GM04504 (cell line): ENCODE results near the gene FKBP15.
"Not testable (repeated sequence)": the region's sequence is repeated elsewhere in the genome, so short reads cannot be mapped to it uniquely, and the experiment has no call there.

Experiments
- DNase-seq: peaks from one replicate; pipeline ENCODE4 v3.0.0-alpha.2; 2012; ENCODE audit warnings: low read depth

Gene FKBP15

DNA sequence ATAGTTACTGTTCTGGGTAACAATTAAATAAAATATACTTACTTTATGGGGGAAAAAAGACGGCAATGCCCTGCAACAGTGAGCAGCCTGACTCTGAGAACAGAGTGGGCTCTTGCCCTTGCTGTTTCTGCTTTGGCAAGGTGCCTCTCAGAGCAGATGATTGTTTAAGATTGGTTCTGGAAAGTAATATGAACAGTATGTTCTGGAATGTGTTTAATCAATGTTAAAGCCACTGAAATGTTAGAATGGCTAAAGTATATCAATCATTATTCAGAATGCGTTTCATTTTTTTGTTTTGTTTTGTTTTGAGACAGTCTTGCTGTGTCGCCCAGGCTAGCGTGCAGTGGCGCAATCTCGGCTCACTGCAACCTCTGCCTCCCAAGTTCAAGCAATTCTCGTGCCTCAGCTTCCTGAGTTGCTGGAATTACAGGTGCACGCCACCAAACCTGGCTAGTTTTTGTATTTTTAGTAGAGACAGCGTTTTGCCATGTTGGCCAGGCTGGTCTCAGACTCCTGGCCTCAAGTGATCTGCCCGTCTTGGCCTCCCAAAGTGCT, 14.7 kb upstream of the FKBP15 start:
- DNase-seq, result not testable (repeated sequence)

- no peak for DNase-seq
Measured at GRCh38 chr9:113231701-113232100, 10.6 kb upstream of the FKBP15 start.

- DNase-seq, result no peak
Measured at GRCh38 chr9:113228130-113228665, 7.1 kb upstream of the FKBP15 start.

GRCh38 chr9:113227436-113227835, 6.4 kb upstream of the FKBP15 start:
- DNase-seq, result no peak

GRCh38 chr9:113223963-113224362, 2.9 kb upstream of the FKBP15 start:
- no peak for DNase-seq

- no peak for DNase-seq
Measured at GRCh38 chr9:113222482-113222841, 1.4 kb upstream of the FKBP15 start.

GRCh38 chr9:113221800-113222481, 864 bp upstream of the FKBP15 start:
- DNase-seq, result no peak

GRCh38 chr9:113220467-113221002, 542 bp downstream of the FKBP15 start:
- DNase-seq, result no peak

DNA sequence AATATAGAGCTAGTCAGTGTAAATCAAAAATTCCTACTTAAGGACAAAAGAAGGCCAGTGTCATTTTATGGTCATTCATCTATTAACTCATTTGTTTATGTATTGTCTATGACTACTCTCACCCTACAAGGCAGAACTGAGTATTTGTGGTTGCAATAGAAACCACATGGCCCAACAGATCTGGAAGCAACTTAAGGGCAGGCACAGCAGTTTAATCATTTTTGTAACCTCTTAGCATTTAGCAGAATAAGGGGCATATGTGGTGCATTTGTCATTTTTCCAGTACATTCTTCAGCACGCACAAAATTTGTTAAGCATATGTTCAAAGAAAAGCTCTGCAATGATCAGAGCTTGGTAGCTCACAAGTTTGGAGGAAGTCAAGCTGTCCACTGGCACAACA, 1.1 kb downstream of the FKBP15 start:
- DNase-seq, result peak; percentile 64

DNA sequence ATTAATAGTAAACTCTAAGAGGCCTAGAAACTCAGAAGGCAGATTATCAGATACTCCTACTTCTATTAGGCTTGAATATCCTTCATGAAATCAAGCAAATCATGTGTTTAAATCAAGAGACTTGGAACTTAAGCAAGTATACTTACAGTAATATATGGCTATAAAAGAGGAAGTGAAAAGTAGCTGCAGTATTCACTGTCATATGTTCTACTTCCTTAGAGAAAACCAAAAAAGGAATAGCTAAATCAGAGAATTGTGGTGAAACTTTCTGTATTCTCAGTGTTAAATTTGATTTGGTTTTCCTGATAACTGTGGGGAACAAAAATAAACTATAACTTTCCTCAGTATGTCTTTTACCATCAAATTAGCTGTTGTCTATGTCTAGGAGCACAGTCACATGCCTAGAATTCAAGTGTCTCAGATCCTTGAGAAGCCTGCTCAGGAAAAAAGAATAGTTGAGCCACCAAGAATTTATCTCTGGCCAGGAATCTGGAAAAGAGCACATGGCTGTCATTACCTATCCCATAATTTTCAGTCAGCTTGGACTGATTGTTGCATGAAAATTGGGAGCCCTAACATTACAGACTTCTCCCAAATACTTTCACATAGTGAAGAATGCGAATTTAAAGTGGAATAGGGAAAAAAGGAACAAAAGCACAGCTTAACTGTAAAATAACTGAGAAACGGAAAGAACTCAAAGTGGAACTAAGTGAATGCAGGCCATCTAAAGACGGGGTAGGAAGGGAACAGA, 1.7 kb downstream of the FKBP15 start:
- DNase-seq, result no peak

DNA sequence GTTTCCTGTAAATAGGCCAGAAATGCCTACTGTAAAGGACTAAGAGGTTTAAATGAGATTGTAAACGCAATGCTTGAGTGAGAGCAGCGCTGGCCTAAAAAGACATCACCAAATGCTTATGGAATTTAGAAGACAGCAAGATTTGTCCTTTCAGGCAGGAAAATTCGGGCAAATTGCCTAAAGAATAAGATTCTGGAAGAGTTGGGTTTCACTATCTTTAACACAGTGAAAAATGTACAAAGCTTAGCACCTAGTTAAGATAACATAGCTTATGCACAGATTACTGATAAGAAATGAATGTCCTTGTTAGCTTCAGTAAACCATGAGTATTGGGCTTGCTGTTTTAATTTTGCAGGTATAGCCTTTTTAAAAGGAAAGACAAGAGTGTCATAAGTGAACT, 4.7 kb downstream of the FKBP15 start:
- no peak for DNase-seq

GRCh38 chr9:113215132-113215531, 5.9 kb downstream of the FKBP15 start:
- no peak for DNase-seq

DNA sequence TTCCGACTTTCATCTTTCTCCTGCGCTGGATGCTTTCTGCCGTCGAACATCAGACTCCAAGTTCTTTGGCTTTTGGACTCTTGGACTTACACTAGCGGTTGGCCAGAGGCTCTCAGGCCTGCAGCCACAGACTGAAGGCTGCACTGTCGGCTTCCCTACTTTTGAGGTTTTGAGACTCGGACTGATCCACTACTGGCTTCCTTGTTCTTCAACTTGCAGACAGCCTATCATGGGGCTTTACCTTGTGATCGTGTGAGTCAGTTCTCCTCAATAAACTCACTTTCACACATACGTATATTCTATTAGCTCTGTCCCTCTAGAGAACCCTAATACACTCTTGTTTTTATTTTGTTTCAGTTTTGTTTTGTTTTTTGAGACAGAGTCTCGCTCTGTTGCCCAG, 10.3 kb downstream of the FKBP15 start:
- DNase-seq, result no peak

- DNase-seq, result no peak
Measured at GRCh38 chr9:113205861-113206260, 15.2 kb downstream of the FKBP15 start.

GRCh38 chr9:113205432-113205831, 15.6 kb downstream of the FKBP15 start:
- DNase-seq, result no peak

GRCh38 chr9:113199683-113200329, 21.3 kb downstream of the FKBP15 start:
- no peak for DNase-seq

- DNase-seq, result no peak
Measured at GRCh38 chr9:113192455-113192854, 28.6 kb downstream of the FKBP15 start.

GRCh38 chr9:113187929-113188595, 33.0 kb downstream of the FKBP15 start:
- DNase-seq, result peak; percentile 85

DNA sequence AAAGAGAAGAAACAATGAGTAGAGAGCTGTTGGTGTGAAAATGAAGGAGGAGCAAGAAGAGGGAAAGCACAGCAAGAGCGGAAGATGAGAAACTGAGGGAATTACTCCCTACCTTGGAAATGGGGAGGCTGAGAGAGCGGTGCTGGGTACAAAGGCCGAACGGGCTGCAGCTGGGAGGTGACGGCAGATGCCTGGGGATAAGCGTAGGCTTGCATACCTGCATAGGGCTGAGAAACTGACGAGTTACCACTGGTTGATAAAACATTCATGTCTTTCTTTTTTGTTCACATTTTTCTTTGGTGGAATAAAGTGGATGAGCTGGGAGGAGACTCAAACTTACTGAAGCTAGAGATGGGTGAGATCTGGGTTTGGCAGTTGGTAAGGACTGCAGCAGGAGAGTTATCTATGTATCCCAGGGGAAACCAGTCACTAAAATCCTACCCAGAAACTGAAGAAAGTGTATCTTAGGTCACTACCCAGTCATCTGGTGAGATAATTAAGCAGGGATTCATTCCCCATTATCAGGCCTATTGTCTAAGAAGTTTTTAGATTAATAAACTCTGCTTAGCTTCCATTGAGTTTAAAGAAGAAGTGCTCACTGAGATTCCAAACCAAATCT, 34.8 kb downstream of the FKBP15 start:
- no peak for DNase-seq

GRCh38 chr9:113185271-113185670, 35.8 kb downstream of the FKBP15 start:
- no peak for DNase-seq

- no peak for DNase-seq
Measured at GRCh38 chr9:113184539-113184938, 36.5 kb downstream of the FKBP15 start.
